ENCODE results near the gene ZNF587B.
"Not testable (repeated sequence)": the region's sequence is repeated elsewhere in the genome, so short reads cannot be mapped to it uniquely, and the experiment has no call there.

GRCh38 chr19:57823608-57824007, 6.5 kb upstream of the ZNF587B start:
- TF ChIP-seq, protein P1, sequence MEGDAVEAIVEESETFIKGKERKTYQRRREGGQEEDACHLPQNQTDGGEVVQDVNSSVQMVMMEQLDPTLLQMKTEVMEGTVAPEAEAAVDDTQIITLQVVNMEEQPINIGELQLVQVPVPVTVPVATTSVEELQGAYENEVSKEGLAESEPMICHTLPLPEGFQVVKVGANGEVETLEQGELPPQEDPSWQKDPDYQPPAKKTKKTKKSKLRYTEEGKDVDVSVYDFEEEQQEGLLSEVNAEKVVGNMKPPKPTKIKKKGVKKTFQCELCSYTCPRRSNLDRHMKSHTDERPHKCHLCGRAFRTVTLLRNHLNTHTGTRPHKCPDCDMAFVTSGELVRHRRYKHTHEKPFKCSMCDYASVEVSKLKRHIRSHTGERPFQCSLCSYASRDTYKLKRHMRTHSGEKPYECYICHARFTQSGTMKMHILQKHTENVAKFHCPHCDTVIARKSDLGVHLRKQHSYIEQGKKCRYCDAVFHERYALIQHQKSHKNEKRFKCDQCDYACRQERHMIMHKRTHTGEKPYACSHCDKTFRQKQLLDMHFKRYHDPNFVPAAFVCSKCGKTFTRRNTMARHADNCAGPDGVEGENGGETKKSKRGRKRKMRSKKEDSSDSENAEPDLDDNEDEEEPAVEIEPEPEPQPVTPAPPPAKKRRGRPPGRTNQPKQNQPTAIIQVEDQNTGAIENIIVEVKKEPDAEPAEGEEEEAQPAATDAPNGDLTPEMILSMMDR (IDR thresholded peaks at IDR 0.05), result not testable (repeated sequence)
- TF ChIP-seq, protein P2, sequence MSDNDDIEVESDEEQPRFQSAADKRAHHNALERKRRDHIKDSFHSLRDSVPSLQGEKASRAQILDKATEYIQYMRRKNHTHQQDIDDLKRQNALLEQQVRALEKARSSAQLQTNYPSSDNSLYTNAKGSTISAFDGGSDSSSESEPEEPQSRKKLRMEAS (CRISPR knock-in tag; IDR thresholded peaks at IDR 0.05), result not testable (repeated sequence)
- TF ChIP-seq, protein P3, sequence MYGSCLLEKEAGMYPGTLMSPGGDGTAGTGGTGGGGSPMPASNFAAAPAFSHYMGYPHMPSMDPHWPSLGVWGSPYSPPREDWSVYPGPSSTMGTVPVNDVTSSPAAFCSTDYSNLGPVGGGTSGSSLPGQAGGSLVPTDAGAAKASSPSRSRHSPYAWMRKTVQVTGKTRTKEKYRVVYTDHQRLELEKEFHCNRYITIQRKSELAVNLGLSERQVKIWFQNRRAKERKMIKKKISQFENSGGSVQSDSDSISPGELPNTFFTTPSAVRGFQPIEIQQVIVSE (CRISPR knock-in tag; IDR thresholded peaks at IDR 0.05; ENCODE audit: borderline replicate concordance), result not testable (repeated sequence)
- not testable (repeated sequence) for TF ChIP-seq RELA (CRISPR knock-in tag; IDR thresholded peaks at IDR 0.05; ENCODE audit: borderline replicate concordance); USF2 (CRISPR knock-in tag; IDR thresholded peaks at IDR 0.05); ARID4B (CRISPR knock-in tag; IDR thresholded peaks at IDR 0.05; ENCODE audit: borderline replicate concordance); ELF4 (CRISPR knock-in tag; IDR thresholded peaks at IDR 0.05; ENCODE audit: low read depth); NFYB (CRISPR knock-in tag; conservative IDR thresholded peaks at IDR 0.05; ENCODE audit: low read depth); GRHL2 (CRISPR knock-in tag; IDR thresholded peaks at IDR 0.05; ENCODE audit: insufficient replicate concordance, severe bottlenecking); ZNF138 (CRISPR knock-in tag; conservative IDR thresholded peaks at IDR 0.05); RORB (CRISPR knock-in tag; IDR thresholded peaks at IDR 0.05)
- TF ChIP-seq, protein P4, sequence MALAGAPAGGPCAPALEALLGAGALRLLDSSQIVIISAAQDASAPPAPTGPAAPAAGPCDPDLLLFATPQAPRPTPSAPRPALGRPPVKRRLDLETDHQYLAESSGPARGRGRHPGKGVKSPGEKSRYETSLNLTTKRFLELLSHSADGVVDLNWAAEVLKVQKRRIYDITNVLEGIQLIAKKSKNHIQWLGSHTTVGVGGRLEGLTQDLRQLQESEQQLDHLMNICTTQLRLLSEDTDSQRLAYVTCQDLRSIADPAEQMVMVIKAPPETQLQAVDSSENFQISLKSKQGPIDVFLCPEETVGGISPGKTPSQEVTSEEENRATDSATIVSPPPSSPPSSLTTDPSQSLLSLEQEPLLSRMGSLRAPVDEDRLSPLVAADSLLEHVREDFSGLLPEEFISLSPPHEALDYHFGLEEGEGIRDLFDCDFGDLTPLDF (CRISPR knock-in tag; IDR thresholded peaks at IDR 0.05), result not testable (repeated sequence)

Measured in WTC11 (cell line).